MM.1S (cell line): Measurements from ENCODE around the gene POLL.

Experiments used
- CTCF ChIP-seq: fragments of 300-600 bp; sonication (generic); IDR thresholded peaks from 2 replicates; pipeline ENCODE4 v1.5.1; 2016; ENCODE audit warnings: antibody characterized with exemption, low read length, mixed read lengths
- EZH2 ChIP-seq: fragments of 300-600 bp; sonication (generic); optimal IDR thresholded peaks from 2 replicates; pipeline ENCODE3; 2017; ENCODE audit warnings: low read depth, mild to moderate bottlenecking, antibody characterized with exemption, low read length, mixed read lengths
- EZH2phosphoT487 ChIP-seq: fragments of 300-600 bp; sonication (generic); IDR thresholded peaks from 2 replicates; pipeline ENCODE4 v1.6.1; 2018; ENCODE audit warnings: antibody characterized with exemption, low read length

GRCh38 chr10:101575580-101576210, 12.4 kb downstream of the POLL start:
- TF ChIP-seq CTCF = no peak
- no peak for TF ChIP-seq EZH2phosphoT487
- no peak for TF ChIP-seq EZH2
